Lower leg skin (tissue), 4 donors: ENCODE data around the gene SIL1. TPM values are rescaled to one million over a fixed set of nuclear protein-coding genes. Genes with fewer than 3 reads are reported as not detected.

Experiments
- DNase-seq, 2 donors: peaks; one replicate each; pipeline ENCODE4 v3.0.0-alpha.2; 2019; ENCODE audit warnings: low spot score in 2 of 2
- H3K4me3 ChIP-seq: fragments of 200-600 bp; sonication (generic); 2 replicates; pipeline ENCODE4 v1.5.1; 2017; ENCODE audit warnings: mild to moderate bottlenecking, low read depth; ENCODE audit not compliant: poor library complexity, severe bottlenecking
- POLR2A ChIP-seq, 2 donors: fragments of 450-650 bp; IDR thresholded peaks; one replicate each; pipeline ENCODE4 v1.6.1; 2016 to 2017; ENCODE audit warnings: antibody characterized with exemption in 2 of 2, mild to moderate bottlenecking in 1 of 2, moderate library complexity in 1 of 2
- WGBS, 2 donors: methylation state at CpG; one replicate each; pipeline ENCODE4 v1.1.5; 2018; 5-methylcytosine and 5-hydroxymethylcytosine counted together
- intact Hi-C: fragments of 100-400 bp; cut with DNase I; formaldehyde crosslinking; loops from one replicate; pipeline ENCODE4 v1.15.0; 2023; ENCODE audit warnings: low total_unique reads
- total RNA-seq, 4 donors: library from RNA; depleted of rRNA; stranded (reverse); fragments of >200 nt; gene quantifications; one replicate each; pipeline ENCODE4 v1.1.0, GENCODE V29; 2016
- TF ChIP-seq, protein P1 (sequence below), 3 donors: fragments of 450-650 bp; IDR thresholded peaks; one replicate each; pipeline ENCODE4 v1.5.1; 2016; ENCODE audit warnings: antibody characterized with exemption in 3 of 3, mild to moderate bottlenecking in 3 of 3, moderate library complexity in 2 of 3

Gene SIL1
- total RNA-seq, 4 donors from 2014 or later = 35.1 to 45.4 (median 39.3) TPM

DNA sequence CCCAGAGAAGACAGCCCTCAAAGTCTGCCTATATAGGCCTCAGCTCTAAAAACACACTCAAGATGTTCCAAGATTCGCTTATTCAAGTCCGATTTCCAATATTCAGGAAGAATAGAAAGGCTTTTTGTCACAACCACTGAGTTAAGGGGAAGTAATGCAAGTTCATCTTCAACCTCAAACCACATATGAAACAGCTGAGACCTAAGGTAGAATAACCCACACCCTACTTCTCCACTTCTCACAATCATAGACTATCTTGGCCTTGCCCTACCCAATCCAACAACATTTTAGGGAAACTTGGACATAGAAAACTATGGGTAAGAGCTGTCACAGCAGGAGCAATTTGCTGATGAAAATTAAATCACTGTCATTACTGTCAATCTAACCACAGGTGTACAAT lies 171.0 kb downstream of the SIL1 start:
- WGBS, 2 donors = 89 to 91% methylated on average over 2 of the region's 2 CpGs
- TF ChIP-seq, protein P1, sequence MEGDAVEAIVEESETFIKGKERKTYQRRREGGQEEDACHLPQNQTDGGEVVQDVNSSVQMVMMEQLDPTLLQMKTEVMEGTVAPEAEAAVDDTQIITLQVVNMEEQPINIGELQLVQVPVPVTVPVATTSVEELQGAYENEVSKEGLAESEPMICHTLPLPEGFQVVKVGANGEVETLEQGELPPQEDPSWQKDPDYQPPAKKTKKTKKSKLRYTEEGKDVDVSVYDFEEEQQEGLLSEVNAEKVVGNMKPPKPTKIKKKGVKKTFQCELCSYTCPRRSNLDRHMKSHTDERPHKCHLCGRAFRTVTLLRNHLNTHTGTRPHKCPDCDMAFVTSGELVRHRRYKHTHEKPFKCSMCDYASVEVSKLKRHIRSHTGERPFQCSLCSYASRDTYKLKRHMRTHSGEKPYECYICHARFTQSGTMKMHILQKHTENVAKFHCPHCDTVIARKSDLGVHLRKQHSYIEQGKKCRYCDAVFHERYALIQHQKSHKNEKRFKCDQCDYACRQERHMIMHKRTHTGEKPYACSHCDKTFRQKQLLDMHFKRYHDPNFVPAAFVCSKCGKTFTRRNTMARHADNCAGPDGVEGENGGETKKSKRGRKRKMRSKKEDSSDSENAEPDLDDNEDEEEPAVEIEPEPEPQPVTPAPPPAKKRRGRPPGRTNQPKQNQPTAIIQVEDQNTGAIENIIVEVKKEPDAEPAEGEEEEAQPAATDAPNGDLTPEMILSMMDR (IDR thresholded peaks at IDR 0.05) = no peak
- no peak for TF ChIP-seq POLR2A (IDR thresholded peaks at IDR 0.05)
- intact Hi-C loops = no loop called here
- no peak for DNase-seq
- no peak overlapping the region for H3K4me3 ChIP-seq

DNA sequence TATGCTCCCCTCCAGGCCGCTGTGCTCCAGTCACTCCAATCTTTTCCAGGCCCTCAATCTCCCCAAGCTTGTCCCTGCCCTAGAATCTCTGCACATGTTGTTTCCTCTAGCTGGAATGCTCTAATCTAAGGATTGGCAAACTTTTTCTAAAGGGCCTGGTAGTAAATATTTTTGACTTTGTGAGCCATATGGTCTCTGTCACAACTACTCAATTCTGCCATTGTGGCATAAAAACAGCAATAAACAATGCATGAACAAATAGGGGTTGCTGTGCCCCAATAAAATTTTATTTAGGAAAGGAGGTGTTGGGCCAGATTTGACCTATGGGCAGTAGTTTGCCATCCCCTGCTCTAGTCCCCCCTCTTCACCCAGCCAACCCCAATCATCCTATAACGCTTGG lies 172.5 kb downstream of the SIL1 start:
- no peak for DNase-seq
- 64 to 73% methylated on average over 2 of the region's 2 CpGs for WGBS, 2 donors
- TF ChIP-seq, protein P1 (IDR thresholded peaks at IDR 0.05) = no peak
- TF ChIP-seq POLR2A (IDR thresholded peaks at IDR 0.05) = no peak
- H3K4me3 ChIP-seq = no peak overlapping the region
- intact Hi-C loops = no loop called here

DNA sequence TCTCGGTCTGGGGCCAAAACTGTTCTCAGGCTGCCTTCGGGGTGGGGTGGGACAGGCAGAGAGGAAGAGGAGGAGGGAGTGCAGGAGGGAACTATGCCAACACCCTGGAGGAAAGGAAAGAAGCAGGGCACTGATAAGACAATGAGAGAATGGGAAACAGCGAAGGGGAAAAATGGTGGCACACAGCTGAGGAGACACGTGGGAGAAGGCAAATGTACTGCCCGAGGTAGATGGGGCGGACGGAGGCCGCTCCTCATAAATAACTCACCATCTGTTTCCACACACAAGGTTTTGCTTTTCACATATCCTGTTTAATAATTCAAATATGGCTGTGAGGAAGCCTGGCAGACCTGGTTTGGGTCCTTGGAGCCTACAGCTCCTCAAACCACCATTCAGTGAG lies 174.9 kb downstream of the SIL1 start:
- intact Hi-C loops = no loop called here
- DNase-seq = no peak
- WGBS, 2 donors = 49 to 55% methylated on average over 8 of the region's 8 CpGs
- H3K4me3 ChIP-seq = no peak overlapping the region
- no peak for TF ChIP-seq POLR2A (IDR thresholded peaks at IDR 0.05)
- TF ChIP-seq, protein P1 (IDR thresholded peaks at IDR 0.05) = no peak

DNA sequence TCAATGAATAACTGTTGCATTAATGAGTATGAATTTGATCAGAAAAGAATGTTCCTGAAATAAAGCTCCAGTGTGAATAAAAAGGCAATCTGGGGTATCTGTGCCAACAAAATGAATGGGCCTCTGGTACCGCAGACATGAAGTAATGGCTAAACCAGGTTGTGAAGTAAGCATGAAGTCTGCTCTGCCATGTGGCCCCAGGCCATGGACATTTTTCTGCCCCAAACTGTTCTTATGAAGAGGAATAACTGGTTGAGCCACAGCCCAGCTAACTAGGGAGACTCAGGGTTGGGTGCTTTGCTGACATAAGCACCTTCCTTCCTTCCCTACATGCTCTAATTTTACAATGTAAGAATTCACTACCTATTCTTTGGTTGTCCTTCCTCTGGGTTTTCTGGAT lies 175.6 kb downstream of the SIL1 start:
- WGBS, 2 donors = 45 to 50% methylated on average over 1 of the region's 1 CpG
- no peak for TF ChIP-seq POLR2A (IDR thresholded peaks at IDR 0.05)
- TF ChIP-seq, protein P1 (IDR thresholded peaks at IDR 0.05) = no peak
- DNase-seq = no peak
- no peak overlapping the region for H3K4me3 ChIP-seq
- intact Hi-C loops = no loop called here

DNA sequence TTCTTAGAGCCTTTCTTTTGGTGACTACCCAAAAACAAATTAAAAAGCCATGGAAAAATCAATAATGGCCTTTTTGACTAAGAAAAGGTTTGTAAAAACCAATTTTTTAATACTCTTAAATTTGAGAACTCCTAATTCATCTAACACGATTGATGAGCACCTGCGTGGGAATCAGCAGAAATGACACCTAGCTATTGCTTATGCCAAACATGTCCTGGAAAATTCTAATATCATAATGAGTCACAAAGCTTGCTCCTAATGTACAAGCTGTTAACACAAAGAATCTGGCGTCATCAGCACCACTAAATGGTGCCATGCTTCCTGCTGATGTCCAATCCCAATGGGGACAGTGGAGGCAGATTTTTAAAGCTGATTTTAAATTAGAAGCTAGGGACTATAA lies 176.8 kb downstream of the SIL1 start:
- WGBS, 2 donors = 94 to 98% methylated on average over 3 of the region's 3 CpGs
- TF ChIP-seq, protein P1 (IDR thresholded peaks at IDR 0.05) = no peak
- no peak for TF ChIP-seq POLR2A (IDR thresholded peaks at IDR 0.05)
- no peak overlapping the region for H3K4me3 ChIP-seq
- DNase-seq = no peak
- intact Hi-C loops = no loop called here

DNA sequence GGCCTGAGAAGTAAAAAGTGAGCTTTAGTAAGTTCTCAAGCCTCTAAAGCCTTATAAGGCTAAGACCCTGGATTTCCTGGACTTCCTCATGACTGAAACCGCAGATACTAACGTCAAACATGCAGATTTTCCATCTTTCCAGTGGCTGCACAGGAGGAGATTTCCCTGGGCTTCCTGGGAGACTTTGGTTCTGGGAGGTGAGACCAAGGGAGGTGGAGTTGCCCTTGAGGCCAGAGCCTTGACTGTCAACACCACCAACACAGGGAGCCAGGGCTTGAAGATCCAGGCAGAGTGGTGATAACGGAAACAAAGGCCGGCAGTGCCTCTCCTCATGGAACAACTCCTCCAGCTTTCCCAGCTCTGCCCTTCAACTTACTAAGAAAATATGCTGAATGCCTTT lies 178.3 kb downstream of the SIL1 start:
- TF ChIP-seq, protein P1 (IDR thresholded peaks at IDR 0.05) = no peak
- no peak for TF ChIP-seq POLR2A (IDR thresholded peaks at IDR 0.05)

More for the DNA sequence above, 178.3 kb downstream of the SIL1 start:
- no peak for DNase-seq
- intact Hi-C loops = no loop called here
- WGBS, 2 donors = 84% methylated on average over 4 of the region's 4 CpGs
- no peak overlapping the region for H3K4me3 ChIP-seq
